NT2/D1 (cell line): ENCODE measurements around the gene CCDC149.

Experiments
- DNase-seq: peaks from one replicate; pipeline ENCODE4 v3.0.0-alpha.2; 2011; ENCODE audit warnings: low read depth, low spot score
- H3K27me3 ChIP-seq: 2 replicates; pipeline ENCODE4 v1.6.0; 2011; ENCODE audit warnings: mild to moderate bottlenecking; ENCODE audit not compliant: insufficient read length, insufficient read depth
- H3K36me3 ChIP-seq: 2 replicates; pipeline ENCODE4 v1.6.1; 2011; ENCODE audit warnings: mild to moderate bottlenecking, low read length, mixed read lengths; ENCODE audit not compliant: insufficient read depth, insufficient read length
- H3K4me1 ChIP-seq: 2 replicates; pipeline ENCODE4 v1.5.1; 2011; ENCODE audit not compliant: insufficient read depth, insufficient read length
- H3K4me3 ChIP-seq: 2 replicates; pipeline ENCODE4 v1.5.1; 2011; ENCODE audit warnings: low read depth; ENCODE audit not compliant: insufficient read length
- H3K9ac ChIP-seq: 2 replicates; pipeline ENCODE4 v1.6.0; 2011; ENCODE audit warnings: low read depth; ENCODE audit not compliant: insufficient read length
- H3K9me3 ChIP-seq: 2 replicates; pipeline ENCODE4 v1.5.1; 2011; ENCODE audit warnings: mild to moderate bottlenecking, low read length; ENCODE audit not compliant: insufficient read depth
- SUZ12 ChIP-seq: IDR thresholded peaks from 2 replicates; pipeline ENCODE4 v1.6.1; 2011; ENCODE audit not compliant: insufficient read length, insufficient read depth; ENCODE audit errors: extremely low read depth
- YY1 ChIP-seq: IDR thresholded peaks from 2 replicates; pipeline ENCODE4 v1.6.1; 2011; ENCODE audit not compliant: insufficient read length, insufficient read depth
- ZNF274 ChIP-seq: IDR thresholded peaks from 2 replicates; pipeline ENCODE4 v1.6.1; 2011; ENCODE audit warnings: mild to moderate bottlenecking, low read depth, low read length

The CCDC149 gene

GRCh38 chr4:24836661-24837242, 76.1 kb downstream of the CCDC149 start:
- no peak for DNase-seq
- H3K9ac ChIP-seq: no peak overlapping the region
- no peak overlapping the region for H3K4me3 ChIP-seq
- H3K27me3 ChIP-seq: no peaks in the 10 kb centered on the region
- H3K4me1 ChIP-seq: peaks cover 3% of the 10 kb centered on the region
- TF ChIP-seq YY1 (no peak), ZNF274 (no peak), SUZ12 (no peak)
- H3K9me3 ChIP-seq: no peaks in the 10 kb centered on the region
- no peaks in the 10 kb centered on the region for H3K36me3 ChIP-seq

GRCh38 chr4:24835696-24836095, 77.1 kb downstream of the CCDC149 start:
- no peak for TF ChIP-seq ZNF274
- TF ChIP-seq YY1: no peak
- TF ChIP-seq SUZ12: no peak
- Histone ChIP-seq H3K27me3 (no peaks in the 10 kb centered on the region), H3K4me3 (no peak overlapping the region)

GRCh38 chr4:24831637-24832036, 81.2 kb downstream of the CCDC149 start:
- Histone ChIP-seq H3K4me1 (no peaks in the 10 kb centered on the region), H3K9me3 (no peaks in the 10 kb centered on the region), H3K4me3 (no peak overlapping the region), H3K27me3 (no peaks in the 10 kb centered on the region), H3K9ac (no peak overlapping the region), H3K36me3 (peaks cover 5% of the 10 kb centered on the region)
- DNase-seq: no peak
- TF ChIP-seq ZNF274 (no peak), YY1 (no peak), SUZ12 (no peak)

More at GRCh38 chr4:24835696-24836095, 77.1 kb downstream of the CCDC149 start:
- H3K36me3 ChIP-seq: no peaks in the 10 kb centered on the region
- DNase-seq: no peak
- H3K9me3 ChIP-seq: no peaks in the 10 kb centered on the region
- no peak overlapping the region for H3K9ac ChIP-seq
- H3K4me1 ChIP-seq: peaks cover 3% of the 10 kb centered on the region

GRCh38 chr4:24824720-24825119, 88.1 kb downstream of the CCDC149 start:
- Histone ChIP-seq H3K4me3 (no peak overlapping the region), H3K4me1 (no peaks in the 10 kb centered on the region), H3K27me3 (no peaks in the 10 kb centered on the region), H3K36me3 (no peaks in the 10 kb centered on the region), H3K9ac (no peak overlapping the region), H3K9me3 (no peaks in the 10 kb centered on the region)
- DNase-seq: no peak
- TF ChIP-seq SUZ12: no peak
- TF ChIP-seq ZNF274: no peak
- no peak for TF ChIP-seq YY1

- H3K9ac ChIP-seq: no peak overlapping the region
- H3K4me3 ChIP-seq: no peak overlapping the region
- TF ChIP-seq ZNF274 (no peak), YY1 (no peak), SUZ12 (no peak)
- H3K27me3 ChIP-seq: no peaks in the 10 kb centered on the region
- no peak for DNase-seq
- H3K4me1 ChIP-seq: no peaks in the 10 kb centered on the region
- H3K9me3 ChIP-seq: no peaks in the 10 kb centered on the region
- H3K36me3 ChIP-seq: peaks cover 8% of the 10 kb centered on the region
Observed at GRCh38 chr4:24820541-24820940, 92.3 kb downstream of the CCDC149 start.

- no peaks in the 10 kb centered on the region for H3K4me1 ChIP-seq
- no peak overlapping the region for H3K9ac ChIP-seq
- no peak for DNase-seq
- TF ChIP-seq ZNF274: no peak
- no peak for TF ChIP-seq YY1
- no peak for TF ChIP-seq SUZ12
- peaks cover 8% of the 10 kb centered on the region for H3K36me3 ChIP-seq
- no peaks in the 10 kb centered on the region for H3K27me3 ChIP-seq
- H3K4me3 ChIP-seq: no peak overlapping the region
- no peaks in the 10 kb centered on the region for H3K9me3 ChIP-seq
Observed at GRCh38 chr4:24816797-24817196, 96.0 kb downstream of the CCDC149 start.

- no peak for DNase-seq
- Histone ChIP-seq H3K9ac (no peak overlapping the region), H3K4me1 (no peaks in the 10 kb centered on the region), H3K27me3 (no peaks in the 10 kb centered on the region), H3K36me3 (peaks cover 4% of the 10 kb centered on the region), H3K9me3 (no peaks in the 10 kb centered on the region), H3K4me3 (no peak overlapping the region)
- no peak for TF ChIP-seq ZNF274
Observed at GRCh38 chr4:24813732-24814131, 99.1 kb downstream of the CCDC149 start.

- Histone ChIP-seq H3K9me3 (no peaks in the 10 kb centered on the region), H3K4me3 (no peak overlapping the region), H3K9ac (no peak overlapping the region), H3K4me1 (no peaks in the 10 kb centered on the region), H3K27me3 (no peaks in the 10 kb centered on the region), H3K36me3 (no peaks in the 10 kb centered on the region)
- DNase-seq: no peak
- TF ChIP-seq SUZ12: no peak
- no peak for TF ChIP-seq YY1
- no peak for TF ChIP-seq ZNF274
Observed at GRCh38 chr4:24810871-24811631, 101.8 kb downstream of the CCDC149 start.
